COLO829 (cell line): ENCODE results near the gene BAIAP2.
"Not testable (repeated sequence)": the region's sequence is repeated elsewhere in the genome, so short reads cannot be mapped to it uniquely, and the experiment has no call there.

Experiments used
- DNase-seq: peaks from one replicate; pipeline ENCODE4 v3.0.0; 2012; ENCODE audit warnings: low spot score

Gene BAIAP2

GRCh38 chr17:81002013-81002384 is 33.0 kb upstream of the BAIAP2 start:
- no peak for DNase-seq

GRCh38 chr17:81002409-81003361 is 32.3 kb upstream of the BAIAP2 start:
- peak; percentile 67 for DNase-seq

- no peak for DNase-seq
Measured at GRCh38 chr17:81003711-81004475, 31.1 kb upstream of the BAIAP2 start.

GRCh38 chr17:81006891-81007290 is 28.1 kb upstream of the BAIAP2 start:
- DNase-seq: no peak

GRCh38 chr17:81008140-81008539 is 26.8 kb upstream of the BAIAP2 start:
- no peak for DNase-seq

GRCh38 chr17:81009136-81009535 is 25.8 kb upstream of the BAIAP2 start:
- no peak for DNase-seq

- DNase-seq: no peak
Measured at GRCh38 chr17:81010935-81011334, 24.0 kb upstream of the BAIAP2 start.

- DNase-seq: no peak
Measured at GRCh38 chr17:81011951-81012350, 23.0 kb upstream of the BAIAP2 start.

GRCh38 chr17:81012574-81013447 is 22.1 kb upstream of the BAIAP2 start:
- no peak for DNase-seq

- no peak for DNase-seq
Measured at GRCh38 chr17:81013642-81014041, 21.3 kb upstream of the BAIAP2 start.

GRCh38 chr17:81015136-81015535 is 19.8 kb upstream of the BAIAP2 start:
- no peak for DNase-seq

- no peak for DNase-seq
Measured at GRCh38 chr17:81016575-81016974, 18.4 kb upstream of the BAIAP2 start.

- DNase-seq: not testable (repeated sequence)
Measured at GRCh38 chr17:81017330-81017729, 17.6 kb upstream of the BAIAP2 start.

- peak; percentile 58 for DNase-seq
Measured at GRCh38 chr17:81018044-81018802, 16.7 kb upstream of the BAIAP2 start.

- DNase-seq: no peak
Measured at GRCh38 chr17:81019563-81020442, 15.1 kb upstream of the BAIAP2 start.

- no peak for DNase-seq
Measured at GRCh38 chr17:81020443-81020766, 14.5 kb upstream of the BAIAP2 start.

GRCh38 chr17:81020767-81021497 is 14.0 kb upstream of the BAIAP2 start:
- no peak for DNase-seq

- DNase-seq: no peak
Measured at GRCh38 chr17:81021531-81022343, 13.2 kb upstream of the BAIAP2 start.

GRCh38 chr17:81022344-81022676 is 12.6 kb upstream of the BAIAP2 start:
- no peak for DNase-seq
